NCI-H748 (cell line): Measurements from ENCODE around the gene MKNK2.

Experiments
- DNase-seq: peaks from one replicate; lab custom pipeline; 2025; ENCODE audit not compliant: unreplicated experiment; lab: John Stamatoyannopoulos, UW

Gene MKNK2

GRCh38 chr19:2033115-2033824 is 17.8 kb downstream of the MKNK2 start:
- DNase-seq: no peak

GRCh38 chr19:2032296-2032941 is 18.6 kb downstream of the MKNK2 start:
- DNase-seq: peak; percentile 7

- DNase-seq: no peak
Measured at GRCh38 chr19:2027361-2027760, 23.7 kb downstream of the MKNK2 start.

- no peak for DNase-seq
Measured at GRCh38 chr19:2026770-2027169, 24.3 kb downstream of the MKNK2 start.

- DNase-seq: no peak
Measured at GRCh38 chr19:2022289-2022688, 28.8 kb downstream of the MKNK2 start.

DNA sequence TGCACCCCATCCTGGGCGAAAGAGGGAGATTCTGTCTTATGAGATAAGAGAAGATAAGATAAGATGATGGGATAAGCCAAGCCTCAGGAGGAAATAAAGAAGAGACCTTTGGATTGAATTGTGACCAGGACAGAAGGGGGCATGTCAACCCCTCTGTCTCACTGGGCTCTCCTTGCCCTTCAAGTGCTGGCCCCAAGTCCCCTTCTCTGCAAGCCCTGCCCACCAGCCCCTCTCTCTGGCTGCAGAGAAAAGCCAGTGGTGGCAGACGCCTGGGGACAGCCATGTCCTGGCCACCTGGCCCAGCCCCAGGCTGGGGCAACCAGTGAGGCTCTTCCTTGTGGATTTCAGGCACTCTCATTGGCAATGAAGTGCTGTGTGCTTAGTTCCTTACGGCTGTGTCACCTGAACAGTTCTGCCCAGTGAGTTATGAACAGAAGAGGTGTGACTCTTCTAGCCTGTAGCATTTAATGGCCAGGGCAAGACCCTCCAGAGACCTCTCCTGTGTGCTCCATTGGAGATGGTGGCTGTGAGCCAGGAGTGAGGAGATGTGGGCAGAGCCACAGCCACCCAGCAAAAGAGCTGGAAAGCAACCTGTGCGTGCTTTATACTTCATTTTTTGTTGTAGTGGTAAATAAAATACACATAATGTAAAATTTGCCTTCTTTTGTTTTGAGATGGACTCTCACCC is 29.4 kb downstream of the MKNK2 start:
- DNase-seq: no peak

DNA sequence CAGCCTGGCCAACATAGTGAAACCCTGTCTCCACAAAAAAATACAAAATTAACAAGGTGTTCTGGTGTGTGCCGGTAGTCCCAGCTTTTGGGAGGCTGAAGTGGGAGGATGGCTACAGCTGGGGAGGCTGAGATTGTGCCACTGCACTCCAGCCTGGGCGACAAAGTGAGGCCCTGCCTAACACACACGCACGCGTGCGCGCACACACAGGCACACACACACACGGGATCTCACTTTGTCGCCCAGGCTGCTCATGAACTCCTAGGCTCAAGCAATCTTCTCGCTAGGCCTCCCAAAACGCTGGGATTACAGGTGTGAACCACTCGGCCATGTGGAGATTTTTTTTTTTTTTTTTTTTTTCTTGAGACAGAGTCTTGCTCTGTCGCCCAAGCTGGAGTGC is 32.3 kb downstream of the MKNK2 start:
- DNase-seq: no peak

DNA sequence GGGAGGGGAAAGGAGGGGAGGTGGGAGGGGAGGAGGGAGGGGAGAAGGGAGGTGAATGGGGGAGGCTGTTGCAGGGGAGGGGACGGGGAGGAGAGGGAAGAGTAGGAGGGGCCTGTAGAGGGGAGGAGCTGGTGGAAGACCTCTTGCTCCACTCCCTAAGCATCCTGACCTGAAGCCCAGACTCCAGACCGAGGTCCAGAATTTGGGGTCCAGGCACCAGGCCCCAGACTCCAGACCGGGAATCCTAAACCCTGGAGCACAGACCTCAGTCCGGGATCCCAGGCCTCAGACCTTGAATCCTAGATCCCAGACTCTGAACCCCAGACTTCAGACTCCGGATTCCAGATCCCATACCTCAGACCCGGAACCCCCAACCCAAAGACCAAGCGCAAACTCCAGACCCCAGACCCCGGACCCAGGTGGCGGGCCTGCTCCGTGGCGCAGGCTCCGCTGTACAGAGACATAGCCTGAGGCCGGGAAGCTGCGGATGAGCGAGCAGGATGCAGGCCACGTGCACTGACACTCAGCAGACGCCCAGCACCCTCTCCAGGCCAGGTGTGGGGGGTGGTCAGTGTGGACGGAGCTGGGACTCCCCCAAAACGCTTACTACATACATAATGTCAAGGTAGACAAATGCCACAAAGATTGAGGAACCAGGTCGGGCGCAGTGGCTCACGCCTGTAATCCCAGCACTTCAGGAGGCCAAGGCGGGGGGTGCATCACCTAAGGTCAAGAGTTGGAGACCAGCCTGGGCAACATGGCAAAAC is 34.8 kb downstream of the MKNK2 start:
- DNase-seq: peak; percentile 74

- DNase-seq: peak; percentile 63
Measured at GRCh38 chr19:2015608-2015950, 35.5 kb downstream of the MKNK2 start, which contains the start of gene BTBD2. BTBD2 (minus strand) TSS chr19:2015714; CDS start chr19:2015703, 11 bp downstream.

- peak; percentile 56 for DNase-seq
Measured at GRCh38 chr19:2014731-2015607, 36.1 kb downstream of the MKNK2 start.

GRCh38 chr19:2014131-2014571 is 36.9 kb downstream of the MKNK2 start:
- no peak for DNase-seq

- DNase-seq: no peak
Measured at GRCh38 chr19:2013683-2013961, 37.4 kb downstream of the MKNK2 start.

GRCh38 chr19:2012941-2013682 is 37.9 kb downstream of the MKNK2 start:
- no peak for DNase-seq

DNA sequence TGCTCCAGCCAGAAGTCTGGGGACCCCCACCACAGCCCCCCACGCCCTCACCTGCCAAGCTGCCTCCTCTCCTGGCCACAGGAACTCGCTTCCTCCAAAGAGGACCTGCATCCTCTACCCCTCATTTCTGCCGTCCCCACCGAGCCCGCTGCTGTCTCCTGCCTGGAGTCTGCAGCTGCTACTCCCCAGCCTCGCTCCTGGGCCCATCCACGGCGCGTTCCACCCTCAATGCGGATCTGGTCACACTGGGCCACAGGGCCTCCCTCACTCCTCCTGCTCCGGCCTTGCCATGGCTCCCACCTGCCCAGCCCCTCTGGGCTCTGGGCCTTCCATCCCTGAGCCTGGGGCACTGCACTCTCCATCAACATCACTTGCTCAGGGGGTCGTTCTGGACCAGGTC is 39.9 kb downstream of the MKNK2 start:
- DNase-seq: no peak

GRCh38 chr19:2010135-2010668 is 40.8 kb downstream of the MKNK2 start:
- DNase-seq: no peak

GRCh38 chr19:2003874-2004273 is 47.2 kb downstream of the MKNK2 start:
- DNase-seq: no peak

GRCh38 chr19:1999856-2000515 is 51.1 kb downstream of the MKNK2 start:
- DNase-seq: no peak

- no peak for DNase-seq
Measured at GRCh38 chr19:1998712-1999708, 52.0 kb downstream of the MKNK2 start.
